ENCODE data around the gene CHD6. TPM values are rescaled to one million over a fixed set of nuclear protein-coding genes. Genes with fewer than 3 reads are reported as not detected.

CHD6 gene
- total and polyA plus RNA-seq, 2 of the 13 experiments (the other 11 are each of a cell fraction or from before 2014, with no cell fraction given), result 14.4 to 52.0 TPM

DNA sequence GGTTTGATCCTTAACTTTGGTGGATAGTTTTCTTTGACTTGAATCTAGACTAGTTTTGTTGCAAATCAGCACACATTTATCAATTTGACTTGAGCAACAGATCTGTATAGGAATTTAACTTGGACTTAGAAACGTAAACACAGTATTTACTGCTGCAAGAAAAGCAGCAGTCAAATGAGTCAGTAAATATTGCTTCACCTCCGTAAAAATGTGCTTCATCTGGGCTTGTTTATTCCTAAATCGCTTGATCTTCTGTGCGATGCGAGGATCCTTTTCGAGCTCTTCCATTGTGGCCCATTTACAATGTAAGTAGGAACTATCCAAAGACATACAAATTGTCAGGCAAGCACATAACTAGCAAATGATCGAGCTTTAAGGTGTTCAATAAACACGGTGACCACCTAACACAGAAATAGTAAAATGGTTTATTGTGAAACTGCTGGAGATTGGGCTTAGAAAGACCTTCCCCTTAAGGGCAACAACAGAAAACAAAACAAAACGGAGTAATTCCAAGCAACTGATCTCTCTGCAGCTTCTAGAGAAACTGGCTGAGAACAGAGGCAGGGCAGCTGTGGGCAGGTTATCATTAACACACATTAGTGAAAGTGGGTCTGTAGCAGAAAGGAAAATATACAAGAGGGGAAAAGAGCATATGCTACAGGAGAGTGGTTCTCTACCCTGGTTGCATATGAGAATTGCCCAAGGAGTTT lies 120.8 kb downstream of the CHD6 start (continued):
- TF ChIP-seq, protein P1, sequence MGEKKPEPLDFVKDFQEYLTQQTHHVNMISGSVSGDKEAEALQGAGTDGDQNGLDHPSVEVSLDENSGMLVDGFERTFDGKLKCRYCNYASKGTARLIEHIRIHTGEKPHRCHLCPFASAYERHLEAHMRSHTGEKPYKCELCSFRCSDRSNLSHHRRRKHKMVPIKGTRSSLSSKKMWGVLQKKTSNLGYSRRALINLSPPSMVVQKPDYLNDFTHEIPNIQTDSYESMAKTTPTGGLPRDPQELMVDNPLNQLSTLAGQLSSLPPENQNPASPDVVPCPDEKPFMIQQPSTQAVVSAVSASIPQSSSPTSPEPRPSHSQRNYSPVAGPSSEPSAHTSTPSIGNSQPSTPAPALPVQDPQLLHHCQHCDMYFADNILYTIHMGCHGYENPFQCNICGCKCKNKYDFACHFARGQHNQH (CRISPR knock-in tag; IDR thresholded peaks at IDR 0.05), result peak; percentile 84
- no peak for TF ChIP-seq CHCHD3 (CRISPR knock-in tag; IDR thresholded peaks at IDR 0.05)
- TF ChIP-seq, protein P2, sequence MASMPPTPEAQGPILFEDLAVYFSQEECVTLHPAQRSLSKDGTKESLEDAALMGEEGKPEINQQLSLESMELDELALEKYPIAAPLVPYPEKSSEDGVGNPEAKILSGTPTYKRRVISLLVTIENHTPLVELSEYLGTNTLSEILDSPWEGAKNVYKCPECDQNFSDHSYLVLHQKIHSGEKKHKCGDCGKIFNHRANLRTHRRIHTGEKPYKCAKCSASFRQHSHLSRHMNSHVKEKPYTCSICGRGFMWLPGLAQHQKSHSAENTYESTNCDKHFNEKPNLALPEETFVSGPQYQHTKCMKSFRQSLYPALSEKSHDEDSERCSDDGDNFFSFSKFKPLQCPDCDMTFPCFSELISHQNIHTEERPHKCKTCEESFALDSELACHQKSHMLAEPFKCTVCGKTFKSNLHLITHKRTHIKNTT (CRISPR knock-in tag; IDR thresholded peaks at IDR 0.05), result no peak
- TF ChIP-seq, protein P3, sequence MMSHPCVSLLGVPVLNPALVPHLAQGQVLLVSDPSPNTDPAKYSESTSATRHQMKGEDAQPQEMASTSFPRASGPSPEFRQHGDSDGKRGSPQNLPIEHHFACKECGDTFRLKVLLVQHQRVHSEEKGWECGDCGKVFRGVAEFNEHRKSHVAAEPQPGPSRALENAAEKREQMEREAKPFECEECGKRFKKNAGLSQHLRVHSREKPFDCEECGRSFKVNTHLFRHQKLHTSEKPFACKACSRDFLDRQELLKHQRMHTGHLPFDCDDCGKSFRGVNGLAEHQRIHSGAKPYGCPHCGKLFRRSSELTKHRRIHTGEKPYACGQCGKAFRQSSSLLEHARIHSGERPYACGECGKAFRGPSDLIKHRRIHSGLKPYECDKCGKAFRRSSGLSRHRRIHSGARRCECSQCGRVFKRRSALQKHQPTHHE (CRISPR knock-in tag; IDR thresholded peaks at IDR 0.05; ENCODE audit: borderline replicate concordance), result no peak
- TF ChIP-seq, protein P4, sequence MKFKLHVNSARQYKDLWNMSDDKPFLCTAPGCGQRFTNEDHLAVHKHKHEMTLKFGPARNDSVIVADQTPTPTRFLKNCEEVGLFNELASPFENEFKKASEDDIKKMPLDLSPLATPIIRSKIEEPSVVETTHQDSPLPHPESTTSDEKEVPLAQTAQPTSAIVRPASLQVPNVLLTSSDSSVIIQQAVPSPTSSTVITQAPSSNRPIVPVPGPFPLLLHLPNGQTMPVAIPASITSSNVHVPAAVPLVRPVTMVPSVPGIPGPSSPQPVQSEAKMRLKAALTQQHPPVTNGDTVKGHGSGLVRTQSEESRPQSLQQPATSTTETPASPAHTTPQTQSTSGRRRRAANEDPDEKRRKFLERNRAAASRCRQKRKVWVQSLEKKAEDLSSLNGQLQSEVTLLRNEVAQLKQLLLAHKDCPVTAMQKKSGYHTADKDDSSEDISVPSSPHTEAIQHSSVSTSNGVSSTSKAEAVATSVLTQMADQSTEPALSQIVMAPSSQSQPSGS (CRISPR knock-in tag; IDR thresholded peaks at IDR 0.05), result no peak; the same call in 1 of the 2 replicates
- TF ChIP-seq MXI1 (IDR thresholded peaks at IDR 0.05; ENCODE audit: borderline replicate concordance, low read depth, low read length), result peak; percentile 86; the same call in 2 of the 3 replicates
- no peak for TF ChIP-seq CENPX (CRISPR knock-in tag; IDR thresholded peaks at IDR 0.05)
- TF ChIP-seq CHD4 (IDR thresholded peaks at IDR 0.05; ENCODE audit: borderline replicate concordance, low read length), result 0 out of 2 replicates have a peak, but pooled peaks have one; percentile 45
- peak; percentile 96 for TF ChIP-seq ZNF343 (CRISPR knock-in tag; IDR thresholded peaks at IDR 0.05)
- peak; percentile 96 for TF ChIP-seq SOX5 (CRISPR knock-in tag; IDR thresholded peaks at IDR 0.05; ENCODE audit: borderline replicate concordance)
- TF ChIP-seq TCF7L2 (IDR thresholded peaks at IDR 0.05; ENCODE audit: low read depth, low read length), result no peak
- TF ChIP-seq NAIF1 (CRISPR knock-in tag; IDR thresholded peaks at IDR 0.05; ENCODE audit: borderline replicate concordance), result 0 out of 2 replicates have a peak, but pooled peaks have one; percentile 11
- TF ChIP-seq ZNF282 (IDR thresholded peaks at IDR 0.05; ENCODE audit: partially characterized antibody), result no peak
- TF ChIP-seq NFYB (CRISPR knock-in tag; IDR thresholded peaks at IDR 0.05), result no peak
- peak; percentile 61; the same call in 1 of the 2 replicates for TF ChIP-seq ZNF232 (CRISPR knock-in tag; IDR thresholded peaks at IDR 0.05; ENCODE audit: borderline replicate concordance)
- no peak for TF ChIP-seq ZNF329 (CRISPR knock-in tag; IDR thresholded peaks at IDR 0.05; ENCODE audit: low read depth)
- TF ChIP-seq PRMT3 (CRISPR knock-in tag; IDR thresholded peaks at IDR 0.05; ENCODE audit: borderline replicate concordance, low read depth), result peak; percentile 60; the same call in 1 of the 2 replicates
- peak; percentile 75 for TF ChIP-seq GATAD1 (CRISPR knock-in tag; IDR thresholded peaks at IDR 0.05)
- TF ChIP-seq TBX3 (IDR thresholded peaks at IDR 0.05; ENCODE audit: borderline replicate concordance), result peak; percentile 68; the same call in 1 of the 2 replicates
- TF ChIP-seq, protein P5, sequence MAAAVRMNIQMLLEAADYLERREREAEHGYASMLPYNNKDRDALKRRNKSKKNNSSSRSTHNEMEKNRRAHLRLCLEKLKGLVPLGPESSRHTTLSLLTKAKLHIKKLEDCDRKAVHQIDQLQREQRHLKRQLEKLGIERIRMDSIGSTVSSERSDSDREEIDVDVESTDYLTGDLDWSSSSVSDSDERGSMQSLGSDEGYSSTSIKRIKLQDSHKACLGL (CRISPR knock-in tag; IDR thresholded peaks at IDR 0.05), result no peak

Measured in HepG2 (cell line).